Lung (tissue), 12 donors: Measurements from ENCODE around the gene BAHD1. TPM values are rescaled to one million over a fixed set of nuclear protein-coding genes. Genes with fewer than 3 reads are reported as not detected.

ENCODE experiments used
- ATAC-seq: fragments of 200-7000 bp; cut with Tn5 transposase; one replicate; pipeline ENCODE4 v1.9.1; 2020; ENCODE audit warnings: moderate number of reproducible peaks; ENCODE audit not compliant: insufficient read depth, low FRiP score
- DNase-seq, 3 donors: peaks; one replicate each; pipeline ENCODE4 v3.0.0-alpha.2; 2013 to 2017
- H3K27ac ChIP-seq, 2 donors: one replicate each; pipeline ENCODE4 v1.5.1; 2013; ENCODE audit warnings: mild to moderate bottlenecking in 2 of 2, moderate library complexity in 2 of 2, control low read depth in 1 of 2, inconsistent platforms in 1 of 2, low read depth in 1 of 2, low read length in 1 of 2
- H3K27me3 ChIP-seq, 3 donors: one replicate each; pipeline ENCODE4 v1.5.1; 2013; ENCODE audit warnings: low read length in 2 of 3; ENCODE audit not compliant: control insufficient read depth in 3 of 3, insufficient read depth in 3 of 3
- H3K36me3 ChIP-seq, 4 donors: one replicate each; pipeline ENCODE4 v1.5.1; 2013; ENCODE audit warnings: low read length in 4 of 4, mild to moderate bottlenecking in 1 of 4, moderate library complexity in 1 of 4; ENCODE audit not compliant: control insufficient read depth in 4 of 4, insufficient read depth in 4 of 4
- H3K4me1 ChIP-seq, 5 donors: one replicate each; pipeline ENCODE4 v1.5.1; 2013; ENCODE audit warnings: low read length in 5 of 5, mild to moderate bottlenecking in 2 of 5, moderate library complexity in 1 of 5; ENCODE audit not compliant: control insufficient read depth in 5 of 5, insufficient read depth in 5 of 5
- H3K4me3 ChIP-seq: one replicate; pipeline ENCODE4 v1.5.1; 2013; ENCODE audit warnings: mild to moderate bottlenecking, control low read depth, moderate library complexity
- H3K9ac ChIP-seq, 2 donors: one replicate each; pipeline ENCODE4 v1.5.1; 2013; ENCODE audit warnings: low read length in 2 of 2, control low read depth in 1 of 2; ENCODE audit not compliant: insufficient read depth in 1 of 2
- H3K9me3 ChIP-seq, 4 donors: one replicate each; pipeline ENCODE4 v1.5.1; 2013; ENCODE audit warnings: low read length in 3 of 4, mild to moderate bottlenecking in 1 of 4, moderate library complexity in 1 of 4; ENCODE audit not compliant: control insufficient read depth in 4 of 4, insufficient read depth in 3 of 4
- CTCF ChIP-seq: IDR thresholded peaks from 2 replicates; pipeline ENCODE4 v1.5.1; 2012; ENCODE audit warnings: mild to moderate bottlenecking; ENCODE audit errors: control extremely low read depth, extremely low read depth
- WGBS, 2 donors: extraction: QIAGEN DNeasy Blood & Tissue Kit; methylation state at CpG; one replicate each; pipeline ENCODE4 v1.1.7; 2013; 5-methylcytosine and 5-hydroxymethylcytosine counted together
- polyA plus RNA-seq, 2 donors: library from polyadenylated mRNA; stranded (reverse); fragments of 200-250 nt; gene quantifications; one replicate each; pipeline ENCODE4 v1.2.1, GENCODE V29; 2013
- total RNA-seq, 2 donors: library from RNA; depleted of rRNA in 1 of 2; stranded (reverse); fragments of >200 nt in 1 of 2; gene quantifications; one replicate each; pipeline ENCODE4 v1.2.1, GENCODE V29; 2014 to 2021
- donor health status: control.
- donor health status: control.
- donor health status: Bipolar disorder and iron deficiency.
- donor health status: healthy.
- donor health status: DM: yes; HTN: yes; CAD: no.

Gene BAHD1
- total and polyA plus RNA-seq, 4 donors = 11.3 to 28.1 (median 13.7) TPM

- Histone ChIP-seq H3K27ac (peak overlapping the region in 1 of 2 donors; percentile 92), H3K27me3 (no peaks in the 10 kb centered on the region), H3K4me1 (peaks cover 0 to 23% (median 6%) of the 10 kb centered on the region in 5 donors), H3K36me3 (peaks cover 0 to 16% (median 1%) of the 10 kb centered on the region in 4 donors), H3K9me3 (no peaks in the 10 kb centered on the region), H3K4me3 (no peak overlapping the region), H3K9ac (peak overlapping the region in 1 of 2 donors; percentile 79)
- 87 to 91% methylated on average over 7 of the region's 7 CpGs for WGBS, 2 donors
- ATAC-seq (no peak), DNase-seq (peak in 1 of 3 donors; percentile 9)
- no peak for TF ChIP-seq CTCF
These were observed 29.1 kb downstream of the BAHD1 start for GRCh38 chr15:40469776-40470390.

DNA sequence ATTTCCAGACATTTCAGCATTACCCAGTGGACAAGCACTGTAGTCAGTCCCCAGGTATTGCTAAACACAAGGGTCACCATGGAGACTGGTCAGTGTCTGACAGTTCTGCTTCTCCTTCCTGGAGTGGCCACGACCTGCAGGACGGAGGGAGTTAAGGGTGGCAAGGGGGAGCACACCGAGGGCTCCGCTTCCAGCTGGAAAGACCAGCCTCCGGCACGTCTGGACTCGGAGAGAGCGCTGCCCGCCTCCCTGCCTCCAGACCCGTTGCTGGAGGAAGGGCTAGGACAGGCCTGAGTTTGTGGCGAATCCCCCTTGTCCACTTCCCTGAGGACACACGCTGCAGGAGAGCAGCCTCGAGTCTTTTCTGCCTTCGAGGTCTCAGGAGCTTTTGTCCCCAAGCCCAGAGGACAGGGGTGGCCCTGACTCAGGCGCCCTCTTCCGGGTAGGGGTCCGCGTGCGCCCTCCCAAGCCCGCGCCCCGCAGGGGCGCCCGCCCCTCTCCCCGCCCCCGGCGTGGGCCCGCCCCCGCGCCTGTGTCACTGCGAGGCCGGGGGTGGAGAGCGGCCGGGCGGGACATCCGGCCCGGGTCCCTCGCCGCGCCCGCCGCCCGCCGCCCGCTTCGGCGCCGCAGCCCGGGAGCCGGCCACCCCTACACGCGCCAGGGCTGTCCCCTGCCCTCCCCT lies 29.8 kb downstream of the BAHD1 start, which contains the start of gene CHST14:
Gene CHST14 (plus strand): TSS at position 562 of the 682 bp plus-strand sequence. CDS start 230 bp downstream, outside the sequence.
- 2 to 3% methylated on average over 33 to 52 of the region's 52 CpGs for WGBS, 2 donors
- no peak for TF ChIP-seq CTCF
- ATAC-seq = peak; percentile 80
- Histone ChIP-seq H3K36me3 (peaks cover 0 to 11% (median 1%) of the 10 kb centered on the region in 4 donors), H3K4me3 (peak within 1 kb of the TSS; percentile 76), H3K4me1 (peaks cover 0 to 23% (median 6%) of the 10 kb centered on the region in 5 donors), H3K27ac (peak within 1 kb of the TSS; percentile 35 to 92), H3K27me3 (no peaks in the 10 kb centered on the region), H3K9ac (peak within 1 kb of the TSS; percentile 49 to 79), H3K9me3 (no peaks in the 10 kb centered on the region)
- DNase-seq = peak; percentile 87 to 89 (median 87)

GRCh38 chr15:40471105-40471807 lies 30.5 kb downstream of the BAHD1 start:
- 0 to 1% methylated on average over 49 to 60 of the region's 60 CpGs for WGBS, 2 donors
- H3K27ac ChIP-seq = peak overlapping the region; percentile 17 to 87

More at GRCh38 chr15:40471105-40471807, 30.5 kb downstream of the BAHD1 start:
- ATAC-seq (peak; percentile 22), DNase-seq (peak; percentile 44 to 78 (median 75))
- H3K9ac ChIP-seq = peak overlapping the region; percentile 2 to 54
- H3K4me1 ChIP-seq = peaks cover 0 to 23% (median 6%) of the 10 kb centered on the region in 5 donors
- H3K9me3 ChIP-seq = no peaks in the 10 kb centered on the region
- no peak for TF ChIP-seq CTCF
- H3K4me3 ChIP-seq = peak overlapping the region; percentile 76
- H3K36me3 ChIP-seq = peaks cover 0 to 4% (median 1%) of the 10 kb centered on the region in 4 donors
- no peaks in the 10 kb centered on the region for H3K27me3 ChIP-seq
